ENCODE measurements around the gene PRKCB.
A peak's percentile ranks its signal among the peaks of the same experiment; 100 is the strongest.
"Not testable (repeated sequence)": the region's sequence is repeated elsewhere in the genome, so short reads cannot be mapped to it uniquely, and the experiment has no call there.

The PRKCB gene

DNA sequence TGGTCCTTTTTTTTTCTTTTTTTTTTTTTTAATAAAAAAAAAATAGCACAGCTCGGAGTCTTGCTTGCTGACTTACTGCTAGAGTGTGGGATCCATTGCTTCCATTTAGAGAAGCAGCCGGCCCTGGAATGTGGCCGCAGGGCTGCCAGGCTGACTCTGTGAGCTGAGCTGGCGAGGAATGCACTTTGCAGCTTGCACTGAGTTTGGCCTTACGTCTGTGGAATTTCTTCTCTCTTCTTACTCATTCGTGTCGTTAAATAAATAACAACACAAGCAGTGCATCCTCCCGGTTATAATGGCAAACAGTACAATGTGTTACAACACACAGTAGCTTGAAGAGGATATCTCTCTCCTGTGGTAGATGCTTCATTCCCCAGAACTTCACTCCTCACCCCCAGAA lies 69.2 kb downstream of the PRKCB start:
- DNase-seq, result peak; percentile 86

DNA sequence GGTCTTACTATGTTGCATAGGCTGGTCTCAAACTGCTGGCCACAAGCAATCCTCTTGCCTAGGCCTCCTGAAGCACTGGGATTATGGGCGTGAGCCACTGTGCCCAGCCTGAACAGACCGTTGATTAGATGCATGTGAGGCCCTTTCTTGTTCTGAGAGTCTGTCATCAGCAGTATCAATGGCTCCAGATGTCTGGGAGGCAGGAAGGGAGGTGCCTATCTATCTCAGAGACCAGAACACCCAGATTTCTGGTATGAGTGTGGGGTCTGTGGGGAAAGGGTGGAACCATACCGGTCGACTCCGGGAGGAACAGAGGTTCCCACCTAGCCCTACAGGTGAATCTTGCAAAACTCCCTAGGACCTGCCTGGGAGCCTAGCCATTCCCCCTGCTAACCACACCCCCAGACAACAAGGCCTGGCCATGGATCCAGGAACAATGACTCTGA lies 71.7 kb downstream of the PRKCB start:
- no peak for DNase-seq

DNA sequence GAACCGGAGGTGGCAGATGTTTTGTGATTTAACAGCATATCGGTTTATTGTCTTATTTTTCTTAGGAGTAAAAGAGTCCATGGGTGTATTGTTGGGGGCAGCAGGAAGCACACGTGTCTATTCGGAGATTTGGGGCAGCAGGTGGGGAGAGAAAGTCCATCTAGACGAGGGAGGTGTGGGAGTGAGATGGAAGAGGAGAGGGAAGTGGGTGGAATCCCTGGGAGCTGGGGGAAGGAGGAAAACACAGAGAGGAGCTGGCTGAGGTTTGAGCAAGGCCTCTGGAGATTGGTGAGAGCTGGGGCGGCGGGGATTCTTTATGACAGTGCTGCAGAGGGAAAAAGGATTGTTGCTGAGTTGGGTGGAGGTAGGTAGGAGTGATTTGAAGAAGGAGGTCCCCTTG lies 72.1 kb downstream of the PRKCB start:
- no peak for DNase-seq

DNA sequence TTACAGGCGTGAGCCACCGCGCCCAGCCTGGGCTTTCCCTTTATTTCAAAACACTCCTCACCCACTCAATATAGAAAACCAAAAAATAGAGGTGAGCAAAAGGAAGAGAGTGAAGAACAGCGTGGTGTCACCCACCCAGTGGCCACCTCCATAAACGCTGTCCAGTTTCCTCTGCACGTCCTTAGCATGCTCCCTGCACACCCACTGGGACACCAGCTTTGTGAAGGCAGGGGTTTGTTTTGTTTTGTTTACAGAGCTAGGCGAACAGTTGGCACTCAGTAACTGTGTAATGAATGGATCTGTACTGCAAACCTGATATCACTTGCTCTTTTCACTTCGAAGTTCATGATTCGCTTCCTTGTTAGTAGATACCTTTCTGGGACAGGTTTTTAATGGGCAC lies 73.0 kb downstream of the PRKCB start:
- DNase-seq, result no peak

DNA sequence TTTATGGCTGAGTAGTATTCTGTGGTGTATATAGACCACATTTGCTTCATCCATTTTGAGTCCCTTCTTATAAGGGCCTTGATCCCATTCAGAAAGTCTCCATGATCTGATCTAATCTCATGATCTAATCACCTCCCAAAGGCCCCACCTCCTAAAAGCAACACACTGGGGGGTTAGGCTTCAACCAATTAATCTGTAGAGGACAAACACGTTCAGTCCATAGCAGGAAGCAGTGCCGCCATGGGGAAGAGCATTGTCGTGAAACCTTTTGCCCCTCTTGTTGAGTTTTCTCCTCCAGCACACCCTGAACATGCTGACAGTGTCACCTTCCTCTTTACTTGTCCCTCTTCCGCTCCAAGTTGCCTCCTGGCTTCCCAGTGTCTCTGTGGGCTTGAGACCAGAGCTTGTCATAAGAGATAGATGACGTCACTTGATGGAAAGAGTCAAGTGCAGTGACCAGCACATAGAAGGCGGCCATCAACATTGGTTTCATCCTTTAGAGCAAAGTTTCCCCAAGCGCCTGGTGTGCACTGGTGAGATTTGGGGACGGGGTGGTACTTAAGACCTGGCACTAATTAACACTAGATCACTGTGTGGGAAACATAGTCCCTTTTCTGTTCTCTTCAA lies 74.1 kb downstream of the PRKCB start:
- no peak for DNase-seq

DNA sequence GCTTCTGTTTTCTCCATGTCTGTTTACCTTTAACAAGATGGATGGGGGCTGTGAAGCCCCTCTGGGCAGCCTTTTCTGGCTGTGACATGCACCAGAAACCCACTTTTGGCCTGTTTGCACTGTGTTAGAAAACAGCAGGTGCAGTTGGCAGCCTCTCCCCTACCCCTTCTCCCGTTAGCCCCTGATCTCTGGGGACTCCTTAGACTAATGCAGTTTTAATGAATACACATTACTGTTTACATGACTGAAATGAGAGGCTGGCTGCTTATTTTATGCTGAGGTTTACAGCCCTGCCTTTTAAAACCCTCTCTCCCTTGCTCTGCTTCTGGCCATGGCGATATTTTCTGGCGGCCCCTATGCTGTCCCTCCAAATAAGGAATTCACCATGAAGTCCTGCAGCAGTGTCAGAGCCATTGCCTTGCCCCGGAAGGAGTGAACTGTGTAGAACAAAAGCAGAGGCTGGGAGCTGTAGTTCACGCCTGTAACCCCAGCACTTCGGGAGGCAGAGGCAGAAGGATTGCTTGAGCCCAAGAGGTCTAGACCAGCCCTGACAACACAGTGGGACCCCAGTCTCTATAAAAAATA lies 79.3 kb downstream of the PRKCB start:
- DNase-seq, result no peak

DNA sequence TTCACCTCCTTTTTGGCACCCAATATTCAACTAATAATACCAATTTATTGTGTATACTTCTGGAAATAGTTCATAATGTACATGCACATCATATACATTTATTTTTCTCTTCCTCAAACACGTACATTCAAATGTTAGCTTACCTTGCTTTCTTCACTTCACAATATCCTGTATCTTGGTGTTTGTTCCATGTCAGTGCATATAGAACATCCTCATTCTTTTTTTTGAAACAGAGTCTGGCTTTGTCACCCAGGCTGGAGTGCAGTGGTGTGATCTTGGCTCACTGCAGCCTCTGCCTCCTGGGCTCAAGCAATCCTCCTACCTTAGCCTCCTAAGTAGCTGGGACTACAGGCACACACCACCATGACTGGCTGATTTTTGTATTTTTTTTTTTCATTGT lies 80.8 kb downstream of the PRKCB start:
- not testable (repeated sequence) for DNase-seq

DNA sequence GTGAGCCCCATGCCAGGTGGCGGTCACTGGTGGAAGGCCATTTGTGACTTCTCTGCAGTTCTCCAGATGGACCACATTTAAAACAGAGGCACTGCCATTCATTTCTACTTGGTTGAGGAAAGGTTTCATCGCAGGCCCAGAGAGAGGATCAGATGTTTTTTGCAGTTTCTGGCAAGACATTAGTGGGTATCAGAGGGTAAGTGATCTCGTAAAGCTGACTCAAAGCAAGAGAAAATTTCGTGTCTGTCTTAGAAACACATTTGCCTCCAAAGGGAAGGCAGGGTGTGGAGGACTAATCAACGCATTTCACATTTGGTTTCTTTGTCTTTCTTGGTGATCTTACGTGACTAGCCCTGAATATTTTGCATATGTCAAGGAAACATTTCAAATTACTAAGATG lies 81.8 kb downstream of the PRKCB start:
- no peak for DNase-seq

DNA sequence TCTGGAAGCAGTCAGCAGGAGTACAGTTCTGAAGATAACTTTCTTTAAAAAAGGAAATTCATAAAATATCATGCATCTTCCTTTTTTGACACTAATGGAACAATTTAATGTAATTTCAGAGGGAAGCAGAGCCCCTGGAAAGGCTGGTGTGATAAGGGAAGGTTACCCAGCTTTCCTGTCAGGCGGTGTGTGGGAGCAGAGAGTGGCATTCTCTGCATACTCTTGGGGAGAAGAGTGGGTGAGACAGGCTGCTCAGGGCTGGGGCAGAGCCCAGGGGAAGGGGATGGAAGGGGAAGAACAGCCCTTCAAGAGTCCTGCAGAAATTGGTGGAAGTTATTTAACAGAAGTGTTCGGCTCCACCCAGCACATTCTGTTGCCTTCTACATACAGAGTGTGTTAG lies 84.7 kb downstream of the PRKCB start:
- no peak for DNase-seq

DNA sequence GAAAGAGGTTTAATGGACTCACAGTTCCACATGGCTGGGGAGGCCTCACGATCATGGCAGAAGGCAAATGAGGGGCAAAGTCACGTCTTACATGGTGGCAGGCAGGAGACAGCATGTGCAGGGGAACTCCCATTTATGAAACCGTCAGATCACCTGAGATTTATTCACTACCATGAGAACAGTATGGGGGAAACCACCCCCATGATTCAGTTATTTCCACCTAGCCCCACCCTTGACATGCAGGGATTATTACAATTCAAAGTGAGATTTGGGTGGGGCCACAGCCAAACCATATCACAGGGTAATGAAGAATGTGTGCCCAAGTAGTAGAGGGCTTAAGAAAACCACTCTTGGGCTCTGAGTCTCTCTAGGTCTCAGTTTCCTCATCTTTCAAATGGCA lies 85.1 kb downstream of the PRKCB start:
- no peak for DNase-seq

DNA sequence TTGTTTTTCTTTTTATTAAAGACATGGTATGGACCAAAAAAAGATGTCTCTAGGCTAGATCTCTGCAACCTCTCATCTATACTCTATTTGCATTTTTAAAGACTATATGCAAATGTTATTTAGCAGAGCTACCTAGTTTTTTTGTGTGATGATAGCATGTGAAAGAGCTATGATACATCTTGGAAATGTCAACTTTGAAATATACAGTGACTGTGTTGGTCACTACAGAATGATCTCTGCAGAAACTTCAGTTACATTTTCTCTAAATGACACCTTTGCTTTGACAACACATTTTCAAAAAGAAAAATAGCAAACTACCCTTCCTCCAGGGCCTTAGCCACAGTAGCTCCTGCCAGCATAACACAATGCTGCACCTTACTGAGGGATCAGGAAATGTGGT lies 86.6 kb downstream of the PRKCB start:
- DNase-seq, result no peak

DNA sequence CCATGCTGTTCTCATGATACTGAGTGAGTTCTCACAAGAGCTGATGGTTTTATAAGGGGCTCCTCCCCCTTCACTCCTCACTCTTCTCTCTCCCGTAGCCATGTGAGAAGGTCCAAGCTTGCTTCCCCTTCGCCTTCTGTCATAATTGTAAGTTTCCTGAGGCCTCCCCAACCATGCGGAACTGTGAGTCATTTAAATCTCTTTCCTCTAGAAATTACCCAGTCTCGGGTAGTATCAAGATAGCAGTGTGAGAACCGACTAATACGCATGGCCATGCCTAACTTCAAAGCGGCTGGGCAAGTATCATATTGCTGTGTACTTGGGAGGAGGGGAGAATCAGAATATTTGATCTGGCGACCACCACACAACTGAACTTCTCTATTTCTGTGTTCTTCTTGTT lies 88.3 kb downstream of the PRKCB start:
- no peak for DNase-seq

DNA sequence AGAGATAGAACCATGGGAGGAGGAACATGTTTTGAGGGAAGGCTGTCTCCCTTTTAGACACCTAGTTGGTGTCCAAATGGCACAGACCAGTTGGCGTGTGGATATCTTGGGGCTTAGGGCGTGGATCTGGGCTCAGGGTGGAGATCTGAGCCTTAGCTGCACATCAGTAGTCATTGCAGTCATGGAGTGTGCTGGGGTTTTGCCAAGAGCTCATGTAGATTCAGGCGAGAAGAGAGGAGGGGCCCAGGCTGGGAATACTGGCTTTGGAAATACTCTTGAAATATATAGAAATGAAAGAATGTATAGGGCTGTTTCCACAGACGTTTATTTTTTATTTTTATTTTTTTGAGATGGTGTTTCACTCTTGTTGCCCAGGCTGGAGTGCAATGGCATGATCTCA lies 92.0 kb downstream of the PRKCB start:
- no peak for DNase-seq

DNA sequence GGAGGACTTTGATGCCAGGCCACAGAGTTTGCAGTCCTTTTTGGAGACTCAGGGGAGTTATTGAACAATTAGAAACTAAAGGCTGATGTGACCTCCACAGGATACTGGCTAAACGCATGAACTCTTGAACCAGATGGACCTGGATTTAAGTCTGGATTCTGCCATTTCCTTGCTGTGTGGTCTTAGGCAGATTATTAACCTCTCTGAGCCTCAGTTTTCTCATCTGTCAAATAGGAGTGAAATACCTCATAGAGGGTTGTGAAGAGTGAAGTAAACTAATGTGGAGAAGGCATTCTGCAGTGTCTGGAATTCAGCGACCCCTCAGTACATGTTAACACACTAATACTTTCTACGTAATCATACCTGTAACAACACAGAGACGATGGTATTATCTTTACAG lies 93.5 kb downstream of the PRKCB start:
- no peak for DNase-seq

DNA sequence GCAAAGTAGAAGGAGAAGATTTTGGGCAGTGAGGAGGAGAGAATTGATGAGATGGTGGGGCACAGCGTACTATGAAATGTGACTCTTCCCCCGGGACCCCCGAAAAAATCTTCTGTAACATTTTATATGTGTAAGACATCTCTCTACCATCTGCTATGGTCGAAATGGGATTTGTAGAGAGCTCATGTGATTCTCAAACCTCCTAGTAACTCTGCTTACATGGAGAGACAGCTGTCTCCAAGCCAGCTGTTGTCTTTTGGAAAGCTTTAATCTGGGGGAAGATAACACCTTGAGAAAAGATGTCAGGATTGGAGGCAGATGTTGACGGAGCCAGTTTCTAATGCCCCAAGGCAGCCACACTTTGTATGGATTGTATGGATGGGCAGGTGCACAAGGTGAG lies 94.1 kb downstream of the PRKCB start:
- DNase-seq, result no peak

DNA sequence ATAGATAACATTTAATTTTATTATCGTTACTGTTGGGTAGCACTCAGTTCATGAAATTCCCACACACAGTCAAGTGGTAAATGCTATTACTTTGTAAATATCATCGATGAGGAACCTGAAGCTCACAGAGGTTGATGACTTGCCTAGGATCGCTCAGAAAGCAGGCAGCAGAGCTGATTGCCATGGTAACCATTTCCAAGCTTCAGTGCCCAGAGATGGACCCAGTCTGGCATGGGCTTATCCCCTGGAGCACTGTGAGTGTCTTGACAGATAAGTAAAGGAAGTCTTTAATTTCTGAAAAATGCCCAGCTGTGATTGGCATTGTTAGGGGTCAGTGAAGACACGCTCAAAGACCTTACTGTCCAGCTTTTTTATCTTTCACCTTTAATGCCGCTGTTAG lies 95.0 kb downstream of the PRKCB start:
- no peak for DNase-seq

DNA sequence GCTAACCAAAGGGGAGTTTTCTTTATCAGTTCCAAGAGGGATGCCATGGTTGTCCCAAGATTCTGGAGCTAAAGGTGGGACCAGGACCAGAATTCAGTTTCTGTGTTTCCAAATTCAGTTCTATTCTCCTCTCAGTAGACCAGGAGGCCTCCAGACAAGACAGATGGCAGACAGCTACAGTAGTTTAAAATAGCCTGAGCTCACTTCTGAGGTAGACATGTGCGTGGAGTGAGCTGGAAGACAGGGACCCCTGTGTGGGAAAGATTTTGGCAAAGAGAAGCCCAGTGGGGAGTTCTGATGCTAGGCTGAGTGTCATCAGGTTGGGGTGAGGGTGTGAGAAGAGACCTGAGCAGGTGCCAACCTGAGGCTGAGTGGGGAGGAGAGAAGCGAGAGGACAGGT lies 95.4 kb downstream of the PRKCB start:
- DNase-seq, result no peak

DNA sequence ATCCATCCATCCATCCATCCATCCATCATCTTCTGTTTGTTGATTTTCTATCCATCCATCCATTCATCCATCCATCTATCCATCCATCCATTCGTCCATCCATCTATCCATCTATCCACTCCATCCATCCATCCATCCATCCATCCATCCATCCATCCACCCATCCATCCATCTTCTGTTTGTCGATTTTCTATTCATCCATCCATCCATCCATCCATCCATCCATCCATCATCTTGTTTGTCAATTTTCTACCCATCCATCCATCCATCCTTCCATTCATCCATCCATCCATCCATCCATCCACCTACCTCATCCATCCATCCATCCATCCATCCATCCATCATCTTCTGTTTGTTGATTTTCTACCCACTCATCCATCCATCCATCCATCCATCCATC lies 97.9 kb downstream of the PRKCB start:
- DNase-seq, result not testable (repeated sequence)

DNA sequence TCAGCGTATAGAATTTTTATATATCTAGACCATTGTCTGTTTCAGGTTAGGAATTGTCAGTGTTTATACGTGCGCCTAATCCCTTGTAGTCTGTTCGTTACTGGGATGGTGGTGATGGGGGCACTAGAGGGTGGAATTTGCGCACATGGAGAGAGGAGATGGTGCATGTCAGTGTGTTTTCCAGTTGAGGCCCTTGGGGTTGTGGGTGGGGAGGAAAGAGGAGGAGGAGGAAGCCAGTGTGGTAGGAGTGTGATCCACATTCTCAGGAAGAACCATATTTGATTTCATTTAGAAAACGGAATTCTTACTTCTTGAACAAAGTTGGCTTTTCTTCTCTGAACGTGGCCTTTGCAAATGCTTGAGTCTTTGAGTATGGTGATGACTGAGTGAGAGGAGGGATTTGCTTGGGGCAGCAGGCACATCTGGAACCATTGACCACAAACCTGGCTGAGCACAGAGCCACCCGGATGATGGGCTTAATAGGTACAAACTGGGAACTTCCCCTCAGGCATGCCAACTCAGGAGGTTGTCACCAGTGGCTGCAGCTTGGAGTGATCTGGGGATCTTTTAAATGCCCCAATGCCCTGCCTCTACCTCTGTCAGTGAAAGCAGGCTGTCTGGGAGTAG lies 98.9 kb downstream of the PRKCB start:
- no peak for DNase-seq

DNA sequence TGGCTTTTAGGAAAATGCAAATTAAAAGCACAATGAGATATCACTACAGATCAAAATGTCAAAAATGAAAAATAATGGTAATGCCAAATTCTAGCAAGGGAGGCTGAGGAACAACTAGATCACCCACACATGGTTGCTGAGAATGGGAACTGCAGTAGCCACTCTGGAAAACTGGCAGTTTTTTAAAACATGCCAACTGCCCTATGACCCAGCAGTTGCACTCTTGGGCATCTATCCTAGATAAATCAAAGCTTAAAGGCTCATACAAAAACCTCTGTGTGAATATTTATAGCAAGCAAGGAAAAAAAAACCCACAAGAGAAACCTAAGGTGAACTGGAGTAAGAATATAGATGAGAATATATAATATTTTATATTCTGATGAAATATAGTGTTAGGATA lies 104.3 kb downstream of the PRKCB start:
- DNase-seq, result no peak

DNA sequence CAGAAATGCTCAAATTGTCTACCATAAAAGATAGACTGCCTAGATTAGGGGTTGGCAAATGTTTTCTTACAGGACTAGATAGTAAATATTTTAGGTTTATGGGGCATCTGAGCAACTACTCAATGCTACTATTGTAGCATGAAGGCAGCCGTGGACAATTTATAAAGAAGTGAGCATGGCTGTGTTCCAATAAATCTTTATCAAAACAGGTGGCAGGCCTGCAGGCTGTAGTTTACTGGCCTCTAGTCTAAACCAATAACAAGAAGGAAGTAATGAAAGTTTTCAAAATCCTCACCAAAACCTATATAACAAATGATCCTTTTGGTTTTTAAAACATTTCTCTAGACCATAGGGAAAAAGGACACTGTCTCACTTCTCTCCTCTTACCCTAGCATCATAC lies 105.2 kb downstream of the PRKCB start:
- DNase-seq, result no peak

DNA sequence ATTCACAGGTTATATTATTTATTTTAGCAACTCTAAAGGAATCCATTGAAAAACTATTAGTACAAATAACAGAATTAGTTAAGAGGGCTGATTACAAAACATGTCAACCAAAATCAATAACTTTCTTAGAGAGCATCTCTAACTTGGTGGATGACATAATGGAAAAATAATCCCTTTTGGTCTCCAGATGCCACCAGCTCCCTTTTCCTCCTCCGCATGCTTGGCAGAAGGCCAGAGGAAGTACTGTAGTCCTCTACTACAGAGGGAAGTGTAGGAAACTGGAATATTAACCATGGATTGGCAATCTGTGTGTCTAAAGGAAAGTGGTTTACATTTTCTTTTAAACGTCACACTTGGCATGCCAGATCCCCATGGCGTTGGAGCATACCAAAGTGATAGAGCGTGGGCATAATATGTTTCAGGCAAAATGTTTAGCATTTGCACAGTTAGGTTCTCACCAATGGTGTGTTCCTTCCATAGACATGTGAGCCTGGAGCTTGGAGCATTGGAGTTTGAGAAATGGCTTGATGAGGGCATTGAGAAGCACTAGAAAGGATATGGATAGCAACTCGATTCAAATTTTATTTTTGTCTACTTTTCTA lies 106.3 kb downstream of the PRKCB start:
- DNase-seq, result no peak

DNA sequence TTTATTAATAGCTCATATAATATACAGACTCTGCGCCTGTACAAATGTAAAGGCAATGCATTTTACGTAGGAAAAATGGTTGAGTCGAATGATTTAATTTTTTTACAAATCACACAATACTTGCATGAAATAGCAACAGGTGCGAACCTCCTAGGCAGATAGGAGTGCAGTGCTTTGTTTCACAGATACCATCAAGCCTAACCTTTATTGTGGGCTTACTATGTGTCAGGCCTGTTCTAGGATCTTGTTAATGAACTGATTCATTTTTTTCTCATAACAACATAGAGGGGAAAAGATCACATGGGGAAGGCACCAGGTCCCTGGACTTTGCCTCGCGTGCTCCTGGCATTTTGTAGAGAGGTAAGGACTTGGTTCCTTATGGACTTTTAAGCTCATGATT lies 107.8 kb downstream of the PRKCB start:
- no peak for DNase-seq

DNA sequence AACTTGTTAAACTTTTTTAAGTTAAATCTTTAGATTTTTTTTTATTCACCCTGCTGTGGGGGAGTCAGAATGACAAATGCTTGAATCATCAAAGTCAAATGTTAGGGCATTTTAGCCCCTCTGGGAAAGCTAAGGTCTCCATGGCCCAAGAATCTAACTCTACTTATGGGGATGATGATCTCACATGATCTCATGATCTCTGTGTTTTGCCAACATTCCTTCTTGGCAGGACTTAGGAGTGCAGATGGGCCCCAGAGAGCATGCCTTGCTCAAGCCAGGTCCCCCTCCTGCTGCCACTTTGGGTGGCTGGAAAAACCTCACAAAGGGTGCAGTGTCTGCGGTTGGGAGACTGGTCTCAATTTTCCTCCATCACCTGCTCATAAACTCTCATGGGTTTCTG lies 108.6 kb downstream of the PRKCB start:
- DNase-seq, result no peak

DNA sequence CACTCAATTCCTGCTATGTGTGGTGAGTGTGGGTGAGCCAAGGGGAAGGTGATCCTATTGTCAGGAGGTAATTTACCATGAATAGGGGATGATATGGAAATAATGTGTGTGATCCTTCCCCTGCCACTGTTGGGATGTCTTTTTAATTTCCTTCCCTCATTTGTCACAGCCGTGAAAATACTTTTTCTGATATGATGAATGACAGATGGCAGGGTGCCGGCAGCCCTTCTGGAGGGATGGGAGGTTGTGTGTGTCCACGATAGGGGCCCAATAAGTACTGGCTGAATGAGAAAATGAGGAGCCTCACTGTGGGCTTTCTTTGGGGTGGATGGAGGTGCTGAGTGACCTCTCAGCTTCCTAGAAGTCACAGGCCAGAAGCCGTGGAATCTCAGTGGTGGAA lies 109.5 kb downstream of the PRKCB start:
- DNase-seq, result no peak
